Glomerular visceral epithelial cell (primary cell): ENCODE results near the gene DST.
A peak's percentile ranks its signal among the peaks of the same experiment; 100 is the strongest.

Experiments
- DNase-seq: peaks from one replicate; pipeline ENCODE4 v3.0.0-alpha.2; 2016; ENCODE audit errors: extremely low spot score

DST gene

GRCh38 chr6:56483929-56484328 is 158.8 kb downstream of the DST start:
- DNase-seq, result no peak

GRCh38 chr6:56482525-56482924 is 160.2 kb downstream of the DST start:
- DNase-seq, result no peak

GRCh38 chr6:56481957-56482356 is 160.7 kb downstream of the DST start:
- DNase-seq, result no peak

- no peak for DNase-seq
These were observed 161.9 kb downstream of the DST start for GRCh38 chr6:56480654-56481337.

GRCh38 chr6:56480246-56480645 is 162.4 kb downstream of the DST start:
- DNase-seq, result no peak

- no peak for DNase-seq
These were observed 163.3 kb downstream of the DST start for GRCh38 chr6:56479381-56479780.

- DNase-seq, result no peak
These were observed 164.5 kb downstream of the DST start for GRCh38 chr6:56478202-56478601.

GRCh38 chr6:56477241-56477640 is 165.4 kb downstream of the DST start:
- DNase-seq, result no peak

- DNase-seq, result no peak
These were observed 166.8 kb downstream of the DST start for GRCh38 chr6:56475736-56476457.

GRCh38 chr6:56474532-56474931 is 168.2 kb downstream of the DST start:
- no peak for DNase-seq

- DNase-seq, result no peak
These were observed 179.2 kb downstream of the DST start for GRCh38 chr6:56463443-56463842.

GRCh38 chr6:56459030-56459805 is 183.5 kb downstream of the DST start:
- DNase-seq, result no peak

GRCh38 chr6:56458324-56458884 is 184.3 kb downstream of the DST start:
- no peak for DNase-seq

GRCh38 chr6:56456785-56457184 is 185.9 kb downstream of the DST start:
- DNase-seq, result no peak

GRCh38 chr6:56450882-56451739 is 191.6 kb downstream of the DST start:
- DNase-seq, result no peak

- DNase-seq, result no peak
These were observed 192.3 kb downstream of the DST start for GRCh38 chr6:56450376-56450775.

GRCh38 chr6:56448046-56448445 is 194.6 kb downstream of the DST start:
- peak; percentile 36 for DNase-seq

GRCh38 chr6:56445818-56446217 is 196.9 kb downstream of the DST start:
- no peak for DNase-seq

- no peak for DNase-seq
These were observed 197.8 kb downstream of the DST start for GRCh38 chr6:56444855-56445254.

GRCh38 chr6:56440551-56440981 is 202.1 kb downstream of the DST start:
- DNase-seq, result peak; percentile 35

- DNase-seq, result peak; percentile 66
These were observed 205.4 kb downstream of the DST start for GRCh38 chr6:56437171-56437900.
